ENCODE data around the gene EIF4E2.

- TF ChIP-seq CTCF (conservative IDR thresholded peaks at IDR 0.05 in 1 of 2, IDR thresholded peaks at IDR 0.05 in 1 of 2; ENCODE audit: extremely low read depth in 1 of 2, insufficient read depth in 1 of 2, low read depth in 1 of 2, low read length in 2 of 2) = no peak
- no peak for TF ChIP-seq EZH2 (IDR thresholded peaks at IDR 0.05; ENCODE audit: borderline replicate concordance, low read length)
Observed at GRCh38 chr2:232528746-232529460, 21.6 kb upstream of the EIF4E2 start.

All from mammary epithelial cell (primary cell).